GM18499 (cell line): ENCODE results near the gene PIGR.

ENCODE experiments used
- ATAC-seq: cut with Tn5 transposase; IDR thresholded peaks from one replicate; pipeline ENCODE4 v1.9.1; 2021; ENCODE audit warnings: moderate number of reproducible peaks; ENCODE audit not compliant: insufficient read depth, unreplicated experiment

PIGR gene

DNA sequence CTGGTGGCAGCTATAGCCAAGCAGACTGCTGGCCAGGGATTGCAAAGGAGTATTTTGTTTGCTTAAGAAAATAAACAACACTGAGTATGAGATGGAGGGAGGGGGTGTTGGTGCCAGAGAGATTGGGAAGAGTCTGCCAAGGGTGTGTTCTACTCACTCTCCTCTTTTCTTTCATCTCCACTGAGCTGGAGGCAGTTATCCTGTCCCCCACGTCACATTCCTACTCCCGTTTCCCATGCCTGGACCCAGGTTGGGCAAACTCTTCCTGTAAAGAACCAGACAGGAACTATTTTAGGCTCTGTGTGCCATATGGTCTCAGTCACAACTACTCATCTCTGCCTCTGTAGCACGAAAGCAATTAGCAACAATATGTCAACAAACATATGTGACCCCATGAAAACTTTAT is 50.4 kb downstream of the PIGR start:
- ATAC-seq: no peak

DNA sequence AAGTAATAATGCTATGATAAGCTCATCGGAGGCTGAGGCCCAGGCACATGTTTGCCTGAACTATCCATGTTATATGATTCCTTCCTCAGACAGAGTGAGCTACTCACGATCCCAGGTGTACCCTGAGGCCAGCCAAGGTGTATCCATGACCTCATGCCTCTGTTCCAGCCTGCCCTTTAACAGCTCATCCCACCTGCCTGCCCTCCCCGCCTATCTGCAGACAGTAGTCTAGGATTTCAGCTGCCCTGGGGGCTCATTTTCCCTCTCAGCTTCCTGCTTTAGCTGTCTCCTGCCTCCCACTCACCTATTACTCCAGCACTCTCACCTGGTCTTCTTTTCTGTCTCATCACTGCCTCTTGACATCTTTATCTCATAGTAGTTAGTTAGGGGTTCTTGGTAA is 50.9 kb downstream of the PIGR start:
- ATAC-seq: no peak

DNA sequence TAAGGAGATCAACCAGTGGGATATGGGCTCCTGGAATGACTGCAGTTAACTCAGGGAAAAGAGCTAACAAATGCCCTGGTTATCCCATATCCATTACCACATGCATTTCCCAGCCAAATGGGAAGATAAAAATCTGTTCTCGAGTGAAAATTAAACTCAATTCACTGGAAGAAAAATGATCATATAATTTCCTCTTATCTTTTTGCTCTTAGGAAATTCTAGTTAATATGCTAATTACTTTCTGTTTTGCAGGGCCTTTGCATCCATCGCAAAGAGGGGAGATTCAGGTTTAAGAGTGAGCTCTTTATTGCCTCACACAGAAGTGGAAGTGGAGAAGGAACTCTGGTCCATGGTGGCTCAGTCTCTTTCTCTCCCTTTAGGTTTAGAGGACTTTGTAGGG is 52.9 kb downstream of the PIGR start:
- ATAC-seq: no peak

DNA sequence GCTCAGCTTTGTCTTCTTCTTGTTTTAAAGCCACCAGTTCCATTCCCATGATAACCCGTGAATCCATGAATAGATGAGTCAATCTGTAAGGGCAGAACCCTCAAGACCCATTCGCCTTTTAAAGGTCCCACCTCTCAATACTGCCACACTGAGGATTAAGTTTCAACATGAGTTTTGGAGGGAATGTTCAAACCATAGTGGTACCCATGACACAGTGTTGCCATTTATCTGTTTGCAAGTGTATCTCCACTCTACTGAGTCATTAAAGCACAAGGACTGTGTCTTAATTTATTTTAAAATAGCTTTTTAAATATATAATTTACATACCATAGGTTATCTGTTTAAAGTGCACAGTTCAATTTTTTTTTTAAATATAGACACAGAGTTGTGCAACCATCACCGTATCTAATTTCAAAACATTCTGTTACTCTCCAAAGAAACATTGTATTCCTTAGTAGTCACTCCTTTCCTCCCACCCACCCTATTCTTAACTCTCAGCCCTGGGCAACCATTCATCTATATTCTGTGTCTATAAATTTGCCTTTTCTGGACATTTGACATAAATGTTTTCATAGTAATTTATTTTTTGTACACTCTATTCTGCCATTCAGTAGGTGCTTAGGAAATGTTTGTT is 53.8 kb downstream of the PIGR start:
- ATAC-seq: no peak

GRCh38 chr1:206891412-206891811 is 54.9 kb downstream of the PIGR start:
- no peak for ATAC-seq

DNA sequence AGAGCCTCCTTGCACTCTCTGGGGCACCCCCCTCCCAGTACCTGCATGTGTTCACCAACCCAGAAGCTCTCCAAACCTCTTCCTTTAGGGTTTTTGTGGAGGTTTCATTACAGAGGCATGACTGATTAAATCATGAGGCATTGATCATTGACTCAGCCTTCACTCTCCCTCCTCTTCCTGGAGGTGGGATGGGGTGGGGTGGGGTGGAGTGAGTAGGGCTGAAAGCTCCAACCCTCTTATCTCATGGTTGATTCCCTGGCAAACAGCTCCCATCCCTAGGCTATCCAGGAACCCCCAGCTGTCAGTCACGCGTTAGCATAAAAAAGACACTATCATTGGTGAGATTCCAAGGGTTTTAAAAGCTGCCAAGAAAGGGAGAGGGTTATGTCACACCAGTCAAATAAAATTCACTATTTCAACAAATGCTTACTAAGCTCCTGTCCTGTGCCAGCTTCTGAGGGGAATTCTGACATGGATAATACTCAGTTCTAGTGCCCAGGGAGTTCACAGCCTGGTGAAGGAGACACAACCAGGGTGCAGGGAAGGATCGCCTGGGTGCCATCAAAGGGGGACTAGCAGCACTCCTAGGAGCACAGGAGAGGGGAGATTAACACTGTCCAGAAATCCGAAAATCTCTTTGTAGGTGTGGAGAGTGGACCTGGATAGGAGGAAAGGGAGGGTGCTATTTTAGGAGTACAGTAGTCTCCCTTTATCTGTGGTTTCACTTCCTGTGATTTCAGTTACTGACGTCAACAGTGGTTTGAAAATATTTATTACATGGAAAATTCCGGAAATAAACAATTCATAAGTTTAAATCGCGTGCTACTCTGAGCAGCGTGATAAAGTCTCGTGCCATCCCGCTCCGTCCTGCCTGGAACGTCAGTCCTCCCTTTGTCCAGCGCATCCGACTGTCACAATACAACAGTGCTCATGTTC is 55.9 kb downstream of the PIGR start:
- no peak for ATAC-seq

DNA sequence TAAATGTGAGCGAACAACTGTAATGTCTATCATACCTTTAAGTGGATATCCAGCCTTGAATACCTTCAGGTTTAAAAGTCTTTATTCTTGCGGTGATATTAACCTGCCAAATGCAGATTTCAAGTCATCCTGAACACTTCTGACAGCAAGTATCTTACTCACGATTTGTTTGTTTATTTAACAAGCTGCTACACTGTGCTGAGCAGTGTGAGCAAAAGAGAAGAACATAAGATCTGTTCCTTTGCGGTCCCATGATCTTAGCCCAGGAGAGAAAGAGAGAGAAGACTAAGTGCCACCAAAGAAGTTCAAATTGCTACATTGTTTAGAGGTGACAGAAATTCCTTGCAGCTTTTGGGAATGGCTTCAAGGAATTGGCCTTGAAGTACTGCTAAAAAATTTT is 58.6 kb downstream of the PIGR start:
- no peak for ATAC-seq

DNA sequence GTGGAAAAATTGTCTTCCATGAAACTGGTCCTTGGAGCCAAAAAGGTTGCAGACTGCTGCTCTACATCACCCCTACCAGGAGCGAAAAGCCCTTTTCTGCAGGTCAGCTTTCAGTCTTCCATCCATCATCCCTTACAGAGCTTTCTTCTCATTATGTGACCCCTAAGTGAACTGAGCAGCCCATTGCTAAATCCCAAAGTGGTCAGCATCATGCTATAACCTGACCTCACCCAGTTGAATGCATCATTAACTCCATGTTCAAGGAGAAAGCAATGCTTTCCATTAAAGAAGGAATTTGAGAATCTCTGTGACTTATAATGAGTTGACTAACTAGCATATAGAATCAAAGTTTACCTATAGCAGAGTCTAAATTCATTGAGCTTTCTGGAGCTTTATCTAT is 59.4 kb downstream of the PIGR start:
- no peak for ATAC-seq

DNA sequence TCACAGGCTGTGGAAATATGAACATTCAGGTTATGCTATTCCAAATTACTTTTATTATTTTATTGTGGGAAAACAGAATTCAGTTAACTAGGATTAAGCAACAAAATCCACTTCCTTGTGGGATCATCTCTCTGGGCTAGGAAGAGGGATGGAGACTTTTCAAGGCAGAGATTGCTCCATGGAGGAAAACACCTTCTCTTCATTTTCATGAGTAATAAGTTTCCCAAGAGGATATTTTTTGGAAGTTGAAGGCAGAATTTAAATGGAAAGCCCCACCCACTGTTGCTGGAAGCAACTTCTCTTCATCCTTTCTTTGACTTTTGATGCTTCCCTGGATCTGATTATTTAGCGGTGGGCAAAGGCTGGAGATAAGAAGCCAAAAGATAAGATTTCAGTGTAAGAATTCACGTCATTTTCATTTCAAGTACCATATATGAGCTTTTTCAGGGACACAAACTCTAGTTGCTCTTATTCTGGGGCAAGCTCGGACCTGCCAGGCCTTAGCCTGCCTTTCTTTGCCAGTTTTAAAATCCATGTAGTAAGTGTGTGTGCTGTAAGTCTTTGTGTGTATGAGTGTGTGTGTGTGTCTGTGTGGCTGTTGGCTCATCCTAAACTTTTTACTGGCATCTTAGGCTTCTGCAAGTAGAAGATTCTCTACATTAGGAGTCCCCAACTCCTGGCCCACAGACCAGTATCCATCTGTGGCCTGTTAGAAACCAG is 60.8 kb downstream of the PIGR start:
- ATAC-seq: no peak

GRCh38 chr1:206883876-206884275 is 62.4 kb downstream of the PIGR start:
- ATAC-seq: no peak

- ATAC-seq: no peak
Measured at GRCh38 chr1:206883160-206883559, 63.1 kb downstream of the PIGR start.

DNA sequence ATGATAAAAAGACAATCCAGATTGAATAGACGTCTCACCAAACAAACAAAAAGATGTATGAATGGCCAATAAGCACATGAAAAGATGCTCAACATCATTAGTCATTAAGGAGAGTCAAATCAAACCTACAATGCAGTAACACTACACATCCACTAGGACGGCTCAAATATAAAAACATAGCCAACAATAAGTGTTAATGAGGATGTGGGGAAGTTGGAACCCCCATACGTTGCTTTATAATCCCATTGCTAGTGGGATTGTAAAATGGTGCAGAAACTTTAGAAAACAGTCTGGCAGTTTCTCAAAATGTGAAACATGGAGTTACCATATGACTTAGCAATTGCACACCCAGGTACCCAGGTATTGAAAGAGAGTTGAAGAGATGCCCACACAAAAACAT is 63.7 kb downstream of the PIGR start:
- no peak for ATAC-seq

- no peak for ATAC-seq
Measured at GRCh38 chr1:206880314-206880713, 66.0 kb downstream of the PIGR start.
